H1 (cell line): Measurements from ENCODE around the gene GRIA1. TPM values are rescaled to one million over a fixed set of nuclear protein-coding genes. Genes with fewer than 3 reads are reported as not detected.

Experiments used
- BCL11A ChIP-seq, 2 experiments: IDR thresholded peaks; one replicate each; pipeline ENCODE4 v1.6.1; 2011; ENCODE audit warnings: low read depth in 2 of 2, low read length in 2 of 2, mild to moderate bottlenecking in 2 of 2
- CBX8 ChIP-seq: fragments of 300-800, 300-1000 bp; sonication (generic); IDR thresholded peaks from 2 replicates; pipeline ENCODE4 v1.7.1; 2016; ENCODE audit warnings: low read depth, low read length, borderline replicate concordance
- CHD7 ChIP-seq: fragments of 300-600 bp; sonication (generic); IDR thresholded peaks from 2 replicates; pipeline ENCODE4 v1.7.1; 2012; ENCODE audit warnings: low read length, moderate library complexity, mild to moderate bottlenecking, inconsistent platforms; ENCODE audit not compliant: insufficient replicate concordance
- NANOG ChIP-seq: IDR thresholded peaks from 2 replicates; pipeline ENCODE4 v1.6.1; 2011; ENCODE audit warnings: low read length, low read depth, mild to moderate bottlenecking, inconsistent platforms; ENCODE audit not compliant: insufficient read depth, poor library complexity, severe bottlenecking
- RNF2 ChIP-seq: fragments of 200-900, 300-1000 bp; sonication (generic); IDR thresholded peaks from 2 replicates; pipeline ENCODE4 v1.7.1; 2016; ENCODE audit warnings: borderline replicate concordance, low read depth, mild to moderate bottlenecking, antibody characterized with exemption, low read length; ENCODE audit not compliant: poor library complexity, severe bottlenecking; ENCODE audit errors: missing control alignments
- polyA plus RNA-seq, 7 experiments: library from polyadenylated mRNA; depleted of rRNA in 3 of 7; stranded (reverse) in 5 of 7; unstranded in 2 of 7; fragments of >200 nt in 5 of 7; fragments of 200-250 nt in 2 of 7; gene quantifications; 1 replicate in 5 of 7; 2 replicates in 1 of 7; 4 replicates in 1 of 7; pipeline versions ENCODE4 v1.2.1 to v1.2.3, GENCODE V29; 2011 to 2013; ENCODE audit warnings: missing spikeins in 2 of 7, mixed read lengths in 2 of 7
- total RNA-seq: library from RNA; stranded (reverse); fragmentation: NEBNext Ultra II Directional; extraction: Animal tissue kit (Norgen Biotek cat#: 25700); gene quantifications from 2 replicates; pipeline ENCODE4 v1.2.1, GENCODE V29; 2021

GRIA1 gene
- total and polyA plus RNA-seq, 2 of the 8 experiments (the other 6 are each of a cell fraction or from before 2014, with no cell fraction given), result 0.97 to 2.5 TPM

- TF ChIP-seq CHD7 (no peak), NANOG (no peak), BCL11A (IDR thresholded peaks at IDR 0.05; ENCODE audit: low read depth in 2 of 2, low read length in 2 of 2) (no peak), CBX8 (no peak), RNF2 (no peak)
Observed at GRCh38 chr5:153610009-153610408, 119.5 kb downstream of the GRIA1 start (continued).
